Epithelial cell of prostate (primary cell): ENCODE data around the gene STYXL1.
"Not testable (repeated sequence)": the region's sequence is repeated elsewhere in the genome, so short reads cannot be mapped to it uniquely, and the experiment has no call there.

Experiments used
- DNase-seq: peaks from one replicate; pipeline ENCODE4 v3.0.0-alpha.2; 2011; ENCODE audit warnings: low read depth, low spot score
- H3K27ac ChIP-seq: fragments of 450-650 bp; 2 replicates; pipeline ENCODE4 v1.5.1; 2017; ENCODE audit warnings: mild to moderate bottlenecking

STYXL1 gene

DNA sequence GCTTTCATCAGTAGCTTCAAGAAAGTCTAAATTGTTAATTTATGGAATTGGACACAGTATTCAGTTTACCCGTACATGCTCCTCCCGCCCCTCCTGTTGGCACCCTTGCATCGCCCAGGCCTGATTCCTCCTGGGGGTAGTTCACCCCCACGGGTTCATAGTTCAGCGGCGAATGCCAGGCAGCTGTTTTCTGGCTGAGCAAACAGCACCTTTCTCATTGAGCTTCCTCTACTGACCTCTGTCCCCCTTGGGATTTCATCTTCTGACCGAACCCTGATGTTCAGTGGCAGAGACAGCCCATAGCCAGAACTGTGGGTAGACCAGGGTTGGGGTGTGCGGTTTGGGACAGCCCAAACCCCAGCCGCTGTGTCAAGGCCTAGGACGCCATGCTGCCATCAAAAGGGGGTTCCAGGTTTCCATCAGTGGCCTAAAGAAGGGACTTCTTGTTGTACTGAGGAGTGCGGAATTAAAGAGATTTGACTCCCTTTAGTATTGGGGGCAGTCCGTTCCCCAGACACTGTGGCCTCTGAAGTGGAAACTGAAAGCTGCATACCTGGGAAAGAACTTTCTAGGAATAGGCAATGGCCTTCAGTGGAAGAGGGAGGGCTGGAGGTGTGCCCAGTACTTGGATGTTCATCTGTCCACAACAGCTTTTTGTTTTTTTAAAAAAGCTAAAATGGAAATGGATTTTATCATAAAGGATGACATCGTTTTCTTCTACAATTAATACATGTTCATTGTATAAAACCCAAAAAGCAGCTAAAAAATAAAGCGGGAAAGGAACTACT lies 19.1 kb upstream of the STYXL1 start:
- DNase-seq, result no peak

DNA sequence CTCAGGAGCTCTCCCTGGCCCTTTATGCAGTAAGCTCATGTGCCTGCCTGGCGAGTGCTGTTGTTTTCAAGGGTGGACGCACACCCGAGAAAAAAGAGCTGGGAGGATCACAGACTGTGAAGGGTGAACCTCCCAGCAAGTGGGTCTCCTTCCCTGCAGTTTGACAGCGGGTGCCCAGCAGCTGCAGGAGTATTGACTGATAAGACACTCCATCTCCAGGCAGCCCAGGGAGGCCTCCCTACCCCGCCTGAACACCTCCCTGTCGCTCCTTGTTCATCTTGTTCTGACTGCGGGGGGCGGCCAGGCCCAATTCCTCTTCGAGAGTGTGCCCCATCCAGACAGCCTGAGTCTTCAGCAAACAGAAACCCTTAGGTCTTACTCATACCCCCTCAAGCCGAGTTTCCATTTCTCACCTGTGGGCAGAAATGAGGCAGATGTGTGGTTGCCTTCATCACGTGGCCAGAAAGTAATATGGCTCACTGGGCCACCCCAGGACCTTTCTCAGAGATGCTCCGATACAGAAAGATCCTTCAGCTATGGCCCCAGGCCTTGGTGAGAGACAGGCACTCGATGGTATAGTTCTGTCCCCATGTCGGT lies 17.3 kb upstream of the STYXL1 start:
- no peak overlapping the region for H3K27ac ChIP-seq
- DNase-seq, result no peak

More for the DNA sequence above, 19.1 kb upstream of the STYXL1 start:
- peak overlapping the region; percentile 24 for H3K27ac ChIP-seq

DNA sequence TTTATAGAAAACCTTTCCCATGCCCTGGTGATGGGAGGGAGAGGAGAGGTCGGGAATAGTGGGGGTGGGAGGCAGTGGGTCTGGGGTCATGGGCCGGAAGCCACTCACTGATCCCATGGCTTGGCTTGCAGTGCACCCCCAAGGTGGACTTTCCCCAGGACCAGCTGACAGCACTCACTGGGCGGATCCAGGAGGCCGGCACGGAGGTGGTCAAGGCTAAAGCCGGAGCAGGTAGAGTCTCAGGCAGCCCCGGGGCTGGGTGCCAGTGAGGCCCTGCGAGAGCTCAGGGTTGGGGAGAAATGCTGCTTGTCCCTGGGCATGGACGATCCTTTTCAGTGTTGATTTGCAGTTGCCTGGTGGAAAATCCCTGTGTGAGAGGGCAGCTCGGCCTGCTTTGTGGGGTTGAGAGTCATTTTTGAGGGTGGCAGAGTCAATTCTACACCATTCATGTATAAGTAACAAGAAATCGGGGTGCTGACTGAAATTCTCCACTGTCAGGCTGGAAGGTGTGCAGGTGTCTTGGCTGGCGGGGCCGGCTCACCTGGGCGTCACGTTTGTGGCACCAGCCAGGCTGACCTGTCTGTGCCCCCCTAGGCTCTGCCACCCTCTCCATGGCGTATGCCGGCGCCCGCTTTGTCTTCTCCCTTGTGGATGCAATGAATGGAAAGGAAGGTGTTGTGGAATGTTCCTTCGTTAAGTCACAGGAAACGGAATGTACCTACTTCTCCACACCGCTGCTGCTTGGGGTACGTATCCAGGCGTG lies 16.6 kb upstream of the STYXL1 start:
- DNase-seq, result no peak
- no peak overlapping the region for H3K27ac ChIP-seq

DNA sequence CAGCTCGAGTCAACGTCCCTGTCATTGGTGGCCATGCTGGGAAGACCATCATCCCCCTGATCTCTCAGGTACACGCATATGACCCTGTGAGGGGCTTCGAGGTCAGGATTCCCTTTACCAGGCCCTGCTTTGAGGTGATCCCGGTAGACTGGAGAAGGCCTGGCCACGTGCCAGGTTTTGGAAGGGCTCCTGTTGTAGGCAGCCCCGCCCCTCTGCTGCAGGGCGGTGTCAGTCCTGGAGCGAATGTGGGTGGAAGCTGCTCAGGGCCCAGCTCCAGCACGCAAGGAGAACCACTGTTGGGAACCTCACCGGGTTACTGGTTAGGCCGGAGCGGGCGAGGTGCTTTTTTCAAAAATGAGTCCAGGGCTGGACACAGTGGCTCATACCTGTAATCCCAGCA lies 15.7 kb upstream of the STYXL1 start:
- no peak overlapping the region for H3K27ac ChIP-seq

DNA sequence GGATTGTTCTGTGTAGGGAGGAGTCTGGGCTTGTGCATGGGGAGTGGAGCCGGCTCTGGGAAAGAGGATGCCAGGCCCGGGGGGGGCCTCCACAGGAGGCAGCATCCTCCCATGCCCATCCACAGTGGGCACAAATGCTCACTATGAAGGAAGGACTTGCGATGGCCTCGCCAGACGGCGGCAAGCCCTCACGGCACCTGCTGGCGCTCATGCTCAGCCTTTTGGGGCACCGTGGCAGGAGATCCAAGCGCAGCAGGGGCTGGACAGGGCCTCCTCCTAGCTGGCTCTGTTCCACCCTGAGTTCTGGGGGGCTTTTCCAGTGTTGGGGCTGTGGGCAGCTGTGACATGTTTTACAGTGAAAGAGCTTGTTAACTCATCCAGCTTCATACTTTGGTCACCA lies 15.3 kb upstream of the STYXL1 start:
- no peak overlapping the region for H3K27ac ChIP-seq
- no peak for DNase-seq

More for the DNA sequence above, 15.7 kb upstream of the STYXL1 start:
- DNase-seq, result no peak

DNA sequence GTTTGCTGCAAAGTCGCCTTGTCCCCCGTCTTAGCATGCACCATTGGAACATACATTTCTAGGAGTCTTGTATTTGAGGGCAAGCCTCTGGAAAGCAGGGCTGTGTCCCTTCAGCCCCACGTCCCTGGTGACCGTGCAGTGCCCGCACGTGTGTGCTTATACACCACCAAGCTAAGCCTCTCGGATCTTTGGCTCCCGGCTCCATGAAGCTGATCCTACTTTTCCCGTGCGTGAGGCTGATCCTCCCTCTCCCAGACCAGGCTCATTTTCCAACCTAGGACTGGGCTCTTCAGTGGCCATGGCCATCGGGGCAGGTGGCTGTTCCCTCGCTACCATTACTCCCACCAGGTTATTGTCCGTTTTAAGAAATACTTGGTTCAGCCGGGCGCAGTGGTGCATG lies 14.5 kb upstream of the STYXL1 start:
- H3K27ac ChIP-seq, result no peak overlapping the region

DNA sequence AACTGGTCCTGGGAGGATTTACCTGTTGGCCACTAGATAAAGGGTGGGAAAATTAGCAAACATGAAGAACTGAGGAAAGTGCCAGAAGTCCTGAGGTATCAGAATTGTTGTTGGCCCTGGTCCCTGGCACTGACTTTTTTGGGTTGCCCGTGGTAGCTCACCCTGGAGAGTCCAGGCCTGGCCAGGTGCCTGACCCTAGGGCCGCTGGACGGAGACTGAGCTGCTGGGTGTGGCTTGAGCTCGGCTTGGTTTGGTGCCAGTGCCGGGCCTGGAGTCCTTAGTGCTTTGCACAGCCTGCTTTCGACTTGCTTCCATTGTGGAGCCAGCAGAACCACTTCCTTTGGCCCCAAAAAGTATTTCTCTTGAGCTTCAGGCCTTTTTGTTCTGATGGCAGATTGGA lies 13.0 kb upstream of the STYXL1 start:
- no peak for DNase-seq
- H3K27ac ChIP-seq, result no peak overlapping the region

More for the DNA sequence above, 14.5 kb upstream of the STYXL1 start:
- DNase-seq, result no peak

DNA sequence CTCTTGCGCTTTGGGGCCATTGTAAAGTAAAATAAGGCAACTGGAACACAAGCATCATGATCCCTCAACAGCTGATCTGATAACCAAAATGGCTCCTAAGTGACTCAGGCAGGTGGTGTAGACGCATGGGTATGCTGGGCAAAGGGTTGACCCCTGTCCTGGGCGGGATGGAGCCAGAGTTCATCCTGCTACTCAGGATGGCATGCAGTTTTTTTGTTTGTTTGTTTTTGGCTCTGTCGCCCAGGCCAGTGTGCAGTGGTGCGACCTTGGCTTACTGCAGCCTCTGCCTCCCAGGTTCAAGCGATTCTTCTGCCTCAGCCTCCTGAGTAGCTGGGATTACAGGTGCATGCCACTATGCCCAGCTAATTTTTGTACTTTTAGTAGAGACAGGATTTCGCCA lies 10.9 kb upstream of the STYXL1 start:
- not testable (repeated sequence) for DNase-seq, H3K27ac ChIP-seq

DNA sequence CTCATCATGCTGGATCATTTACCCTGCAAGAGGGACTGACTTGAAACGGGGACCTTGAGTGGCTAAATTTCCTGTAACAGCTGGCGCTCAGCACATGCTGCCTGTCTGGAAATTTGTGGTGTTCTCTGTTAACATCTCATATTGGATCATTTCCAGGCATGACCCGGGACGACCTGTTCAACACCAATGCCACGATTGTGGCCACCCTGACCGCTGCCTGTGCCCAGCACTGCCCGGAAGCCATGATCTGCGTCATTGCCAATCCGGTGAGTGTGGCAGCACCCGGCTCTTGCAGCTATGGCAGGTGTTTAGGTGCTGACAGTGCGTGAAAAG lies 10.0 kb upstream of the STYXL1 start:
- no peak for DNase-seq
- H3K27ac ChIP-seq, result no peak overlapping the region

DNA sequence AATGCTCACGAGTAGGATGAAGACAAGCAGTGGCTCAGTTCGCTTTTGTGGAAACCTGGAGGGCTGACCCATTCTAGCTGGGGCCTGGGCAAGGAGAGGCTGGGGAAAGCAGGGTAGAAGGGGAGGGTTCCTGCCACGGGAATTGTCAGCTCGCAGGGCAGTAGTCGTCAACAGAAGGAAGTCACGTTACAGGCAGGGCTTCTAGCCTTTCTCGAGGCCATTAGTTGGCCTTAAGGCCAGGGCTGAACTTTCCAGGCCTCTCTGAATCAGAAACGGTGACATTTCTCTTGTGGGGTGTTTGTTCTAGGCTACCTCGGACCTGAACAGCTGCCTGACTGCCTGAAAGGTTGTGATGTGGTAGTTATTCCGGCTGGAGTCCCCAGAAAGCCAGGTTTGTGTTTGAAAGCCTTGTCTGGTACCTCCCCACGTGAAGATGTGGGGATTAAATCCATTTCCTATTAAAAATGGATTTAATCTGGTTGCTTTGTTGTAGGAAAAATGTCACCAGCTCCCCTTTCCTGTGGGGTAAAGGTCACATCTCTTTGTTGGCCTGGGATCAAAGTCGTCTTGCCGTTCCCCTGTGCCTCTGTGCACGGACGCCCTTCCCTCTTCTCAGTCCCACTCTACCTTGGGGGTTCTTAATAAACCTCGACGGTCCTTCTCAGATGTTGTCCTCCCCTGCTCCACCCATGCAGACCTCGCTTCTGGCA lies 9.5 kb upstream of the STYXL1 start:
- no peak for DNase-seq
- no peak overlapping the region for H3K27ac ChIP-seq

DNA sequence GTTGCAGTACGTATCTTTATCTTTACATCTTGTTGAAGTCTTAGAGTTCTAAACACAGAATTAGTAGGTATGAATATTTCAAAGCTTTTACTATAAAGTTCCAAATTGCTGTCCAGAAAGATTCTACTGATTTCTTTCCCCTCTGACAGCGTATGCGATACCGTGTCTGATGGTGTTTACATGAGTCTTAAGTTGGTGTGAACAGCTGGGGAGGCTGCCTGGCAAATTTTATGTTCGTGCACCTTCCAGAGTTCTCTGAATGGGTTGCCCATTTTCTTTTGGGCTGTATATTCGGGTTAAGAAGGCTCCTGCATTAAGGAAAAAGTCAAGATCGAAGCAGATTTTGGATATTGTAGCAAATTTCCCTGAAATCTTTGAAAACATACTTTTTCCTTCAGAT lies 8.4 kb upstream of the STYXL1 start:
- DNase-seq, result no peak
- H3K27ac ChIP-seq, result no peak overlapping the region

DNA sequence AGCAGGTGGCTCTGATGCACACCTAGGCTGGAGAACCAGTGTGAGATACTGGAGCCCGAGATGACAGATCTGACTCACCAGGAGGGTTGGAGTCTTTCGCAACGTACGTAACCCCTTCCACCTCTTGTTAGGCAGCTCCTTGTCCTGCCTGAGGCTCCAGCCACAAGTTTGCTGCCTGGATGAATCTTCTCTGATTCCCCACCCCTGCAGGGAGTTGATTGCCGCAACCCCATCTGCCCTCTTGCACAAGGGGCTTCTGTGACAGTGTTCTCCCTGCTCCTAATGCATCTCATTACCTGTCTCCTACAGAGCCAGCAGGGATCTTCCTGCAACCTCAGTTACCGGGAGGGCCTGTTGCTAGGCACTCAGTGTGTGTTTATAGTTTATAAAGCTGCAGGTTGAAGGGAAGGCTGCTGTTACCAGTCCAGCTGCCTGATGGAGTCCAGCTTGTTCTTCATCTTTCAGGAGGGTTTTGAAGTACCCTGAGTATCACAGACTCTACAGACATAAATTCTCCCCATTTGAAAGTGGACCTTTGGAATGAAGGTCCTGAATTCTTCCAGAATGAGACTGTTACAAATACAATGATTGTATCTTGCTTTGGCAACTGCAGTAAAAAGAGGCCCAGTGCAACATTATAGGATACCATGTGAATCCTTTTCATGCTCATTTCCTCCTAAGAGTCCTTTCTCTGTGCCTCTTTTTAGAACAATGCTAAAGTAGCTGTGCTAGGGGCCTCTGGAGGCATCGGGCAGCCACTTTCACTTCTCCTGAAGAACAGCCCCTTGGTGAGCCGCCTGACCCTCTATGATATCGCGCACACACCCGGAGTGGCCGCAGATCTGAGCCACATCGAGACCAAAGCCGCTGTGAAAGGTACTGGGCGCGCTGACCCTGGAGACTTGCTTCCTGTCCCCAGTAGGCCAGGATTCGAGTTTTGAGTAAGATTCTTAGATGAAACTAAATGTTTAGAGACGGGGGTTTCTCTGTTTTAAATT lies 6.6 kb upstream of the STYXL1 start:
- H3K27ac ChIP-seq, result no peak overlapping the region
- DNase-seq, result peak; percentile 60

DNA sequence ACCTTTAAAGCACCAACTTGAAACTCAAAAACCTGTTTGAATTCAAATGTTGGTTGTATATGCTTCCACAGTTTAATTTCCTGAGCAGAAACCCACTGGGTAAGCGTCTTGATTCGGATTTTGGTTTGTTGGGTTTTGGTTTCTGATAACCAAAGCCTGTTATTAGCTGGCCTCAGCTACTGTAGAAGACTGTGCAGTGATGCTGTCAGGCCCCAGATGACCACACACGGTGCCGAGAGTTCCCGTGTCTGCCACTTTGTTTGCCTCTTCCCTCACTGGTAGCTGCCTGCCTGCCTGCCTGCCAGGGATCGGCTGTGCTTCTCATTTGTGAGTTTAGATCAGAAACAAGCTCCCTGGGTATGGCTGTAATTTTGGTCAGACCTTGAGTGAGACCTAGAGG lies 5.7 kb upstream of the STYXL1 start:
- no peak overlapping the region for H3K27ac ChIP-seq
- no peak for DNase-seq

DNA sequence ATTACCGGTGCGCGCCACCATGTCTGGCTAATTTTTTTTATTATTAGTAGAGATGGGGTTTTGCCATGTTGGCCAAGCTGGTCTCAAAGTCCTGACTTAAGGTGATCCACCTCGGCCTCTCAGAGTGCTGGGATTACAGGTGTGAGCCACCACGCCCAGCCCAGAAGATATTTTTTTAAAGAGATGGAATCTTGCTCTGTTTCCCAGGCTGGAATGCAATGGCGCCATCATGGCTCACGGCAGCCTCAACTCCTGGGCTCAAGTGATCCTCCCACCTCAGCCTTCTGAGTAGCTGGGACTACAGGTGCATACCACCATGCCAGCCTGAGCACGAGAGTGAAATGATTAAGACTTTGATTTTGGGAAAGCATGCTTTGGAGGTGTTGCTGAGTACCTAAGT lies 4.9 kb upstream of the STYXL1 start:
- H3K27ac ChIP-seq, DNase-seq: not testable (repeated sequence)

DNA sequence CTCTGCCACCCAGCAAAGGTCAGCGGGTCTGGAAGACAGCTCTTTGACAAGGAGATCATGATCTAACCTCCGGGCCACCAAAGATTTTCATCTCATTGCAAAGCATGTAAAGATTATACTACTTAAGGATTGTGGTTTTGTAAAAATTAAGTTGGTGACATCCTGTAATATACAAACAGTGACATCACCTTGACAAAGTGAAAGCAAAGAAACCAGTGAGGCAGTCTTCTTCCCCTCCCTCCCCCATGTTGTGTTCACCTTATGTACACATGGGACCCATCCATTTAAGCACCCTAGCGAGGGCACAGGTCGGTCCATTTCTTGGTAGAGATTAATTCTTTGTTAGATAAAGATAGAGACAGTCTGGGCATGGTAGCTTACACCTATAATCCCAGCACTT lies 4.0 kb upstream of the STYXL1 start:
- no peak overlapping the region for H3K27ac ChIP-seq
- no peak for DNase-seq

DNA sequence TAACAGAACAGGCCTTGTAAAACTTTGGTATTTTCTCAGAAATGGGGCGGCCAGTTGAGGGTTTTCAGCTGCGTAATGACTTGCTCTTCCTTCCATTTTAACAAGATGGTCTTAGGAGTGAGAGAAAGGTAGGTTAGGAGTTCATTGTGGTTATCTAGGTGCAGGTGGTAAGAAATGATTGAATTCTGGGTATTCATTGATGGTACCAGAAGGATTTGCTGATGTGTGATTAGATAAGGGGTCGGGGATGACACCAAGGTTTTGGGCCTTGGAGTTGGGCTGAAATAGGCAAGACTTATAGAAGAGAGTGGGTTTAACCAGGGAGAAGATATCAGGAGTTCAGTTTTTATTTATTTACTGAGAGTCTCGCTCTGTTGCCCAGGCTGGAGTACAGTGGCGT lies 2.7 kb upstream of the STYXL1 start:
- H3K27ac ChIP-seq, result no peak overlapping the region
- no peak for DNase-seq

DNA sequence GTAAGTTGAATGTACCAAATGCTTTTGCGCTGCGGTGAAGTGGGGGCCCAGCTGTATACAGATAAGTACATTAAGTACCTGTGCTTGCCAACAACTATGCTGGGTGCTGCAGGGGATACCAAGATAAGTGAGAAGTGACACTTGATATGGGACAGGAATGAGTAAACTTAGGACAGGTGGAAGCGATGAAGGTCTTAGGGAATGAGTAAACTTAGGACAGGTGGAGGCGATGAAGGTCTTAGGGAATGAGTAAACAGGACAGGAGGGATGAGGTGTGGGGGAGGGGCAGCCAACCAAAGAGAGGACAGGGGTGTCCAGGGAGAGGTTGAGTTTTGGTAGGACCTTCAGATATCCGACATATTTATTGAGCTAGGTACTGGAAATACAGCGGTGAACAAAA lies 1.5 kb upstream of the STYXL1 start:
- H3K27ac ChIP-seq, result peak overlapping the region; percentile 93
- no peak for DNase-seq

DNA sequence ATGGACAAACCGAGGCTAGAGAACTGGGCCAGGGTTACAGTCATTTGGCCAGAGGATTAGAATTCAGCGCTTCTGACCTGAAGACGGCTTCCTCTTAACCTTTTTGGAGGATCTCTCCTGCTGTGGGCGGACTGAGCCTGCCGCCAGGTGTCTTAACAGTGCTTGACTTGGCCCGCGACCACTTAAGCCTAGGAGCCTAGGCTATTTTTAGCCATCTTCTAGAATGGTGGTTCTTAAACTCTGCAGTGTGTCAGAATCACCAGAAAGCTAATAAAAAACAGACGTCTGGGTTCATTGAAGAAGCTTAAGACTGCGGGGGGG lies 828 bp upstream of the STYXL1 start:
- peak overlapping the region; percentile 93 for H3K27ac ChIP-seq
- no peak for DNase-seq

DNA sequence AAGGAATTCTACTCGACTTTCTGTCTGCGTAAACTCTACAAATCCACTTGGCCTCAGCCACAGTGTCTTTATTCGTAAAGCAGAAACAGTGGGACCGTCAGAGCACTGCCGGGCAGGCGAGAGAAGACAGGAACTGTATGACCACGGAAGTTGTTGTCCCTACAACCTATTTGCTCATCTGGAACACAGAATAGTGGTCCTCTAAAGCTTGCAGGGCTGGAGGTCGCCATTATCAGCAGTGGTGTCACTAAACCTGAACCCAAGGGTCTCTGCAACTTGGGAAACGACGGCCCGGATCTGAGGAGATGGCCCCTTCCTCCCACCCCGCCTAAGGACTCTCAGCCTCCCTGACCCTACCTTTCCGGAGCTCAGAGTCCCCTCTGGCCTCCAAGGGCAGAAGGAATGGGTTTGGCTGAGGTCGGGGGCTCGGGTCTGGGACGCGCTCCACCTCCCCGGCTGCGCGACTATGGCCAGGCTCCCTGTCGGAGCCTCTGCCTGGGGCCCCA lies 442 bp downstream of the STYXL1 start:
- DNase-seq, result no peak
- peak overlapping the region; percentile 93 for H3K27ac ChIP-seq
